Mucosa of stomach (tissue), 1 donor: Measurements from ENCODE around the gene RRAD.

Experiments used
- H3K27me3 ChIP-seq: one replicate; pipeline ENCODE4 v1.7.0; 2013; ENCODE audit warnings: mild to moderate bottlenecking, low read length; ENCODE audit not compliant: control insufficient read depth, insufficient read depth
- H3K36me3 ChIP-seq: one replicate; pipeline ENCODE4 v1.7.0; 2013; ENCODE audit warnings: low read length; ENCODE audit not compliant: control insufficient read depth, insufficient read depth
- H3K4me1 ChIP-seq: one replicate; pipeline ENCODE4 v1.7.0; 2013; ENCODE audit warnings: mild to moderate bottlenecking, low read length; ENCODE audit not compliant: control insufficient read depth, insufficient read depth
- H3K4me3 ChIP-seq: one replicate; pipeline ENCODE4 v1.7.0; 2013; ENCODE audit warnings: low read length
- H3K9ac ChIP-seq: one replicate; pipeline ENCODE4 v1.7.0; 2013; ENCODE audit warnings: mild to moderate bottlenecking, low read length, moderate library complexity
- H3K9me3 ChIP-seq: one replicate; pipeline ENCODE4 v1.7.0; 2013; ENCODE audit warnings: mild to moderate bottlenecking, low read length, moderate library complexity; ENCODE audit not compliant: control insufficient read depth
- donor health status: Pancreatic carcinoma.

Gene RRAD

DNA sequence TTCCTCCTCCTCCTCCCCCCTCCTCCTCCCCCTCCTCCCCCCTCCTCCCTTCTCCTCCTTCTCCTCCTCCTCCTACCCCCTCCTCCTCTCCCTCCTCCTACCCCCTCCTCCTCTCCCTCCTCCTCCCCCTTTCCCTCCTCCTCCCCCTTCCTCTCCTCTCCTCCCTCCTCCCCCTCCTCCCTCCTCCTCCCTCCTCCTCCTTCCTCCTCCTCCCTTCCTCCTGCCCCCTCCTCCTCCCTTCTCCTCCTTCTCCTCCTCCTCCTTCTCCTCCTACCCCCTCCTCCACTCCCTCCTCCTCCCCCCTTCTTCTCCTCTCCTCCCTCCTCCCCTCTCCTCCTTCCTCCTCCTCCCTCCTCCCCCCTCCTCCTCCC, 51.7 kb downstream of the RRAD start:
- Histone ChIP-seq H3K36me3 (no peaks in the 10 kb centered on the region), H3K4me3 (no peak overlapping the region), H3K9ac (no peak overlapping the region), H3K9me3 (no peaks in the 10 kb centered on the region), H3K4me1 (peaks cover 21% of the 10 kb centered on the region), H3K27me3 (no peaks in the 10 kb centered on the region)

- Histone ChIP-seq H3K9ac (peak overlapping the region; percentile 42), H3K36me3 (no peaks in the 10 kb centered on the region), H3K4me3 (no peak overlapping the region)
Measured at GRCh38 chr16:66872943-66873684, 52.2 kb downstream of the RRAD start.

GRCh38 chr16:66872559-66872942, 52.8 kb downstream of the RRAD start:
- Histone ChIP-seq H3K4me1 (peaks cover 21% of the 10 kb centered on the region), H3K36me3 (no peaks in the 10 kb centered on the region), H3K9me3 (no peaks in the 10 kb centered on the region), H3K4me3 (no peak overlapping the region), H3K27me3 (no peaks in the 10 kb centered on the region), H3K9ac (no peak overlapping the region)

More at GRCh38 chr16:66872943-66873684, 52.2 kb downstream of the RRAD start:
- H3K4me1 ChIP-seq: peaks cover 21% of the 10 kb centered on the region
- H3K9me3 ChIP-seq: no peaks in the 10 kb centered on the region
- no peaks in the 10 kb centered on the region for H3K27me3 ChIP-seq

DNA sequence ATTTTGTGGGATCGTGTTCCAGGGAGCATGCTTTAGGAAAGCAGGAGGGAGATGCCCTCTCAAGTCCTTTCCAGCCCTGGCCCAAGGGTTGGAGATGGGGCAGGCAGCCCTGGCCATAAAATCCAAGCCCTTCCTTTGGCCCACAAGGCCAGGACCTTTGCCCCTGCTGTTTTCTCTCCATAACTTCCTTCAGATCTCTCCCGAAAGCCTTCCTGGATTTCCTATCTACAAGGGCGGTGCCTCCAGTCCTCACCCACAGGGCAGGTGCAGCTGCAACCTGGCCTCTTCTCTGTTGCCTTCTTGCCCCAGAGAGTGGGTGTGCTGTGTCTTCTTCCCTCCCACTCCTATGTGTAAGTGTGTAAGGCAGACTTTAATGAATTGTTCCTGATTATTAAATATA, 53.5 kb downstream of the RRAD start:
- no peaks in the 10 kb centered on the region for H3K9me3 ChIP-seq
- H3K4me3 ChIP-seq: no peak overlapping the region
- no peaks in the 10 kb centered on the region for H3K27me3 ChIP-seq
- H3K4me1 ChIP-seq: peaks cover 21% of the 10 kb centered on the region
- no peak overlapping the region for H3K9ac ChIP-seq
- no peaks in the 10 kb centered on the region for H3K36me3 ChIP-seq
